ENCODE measurements around the gene RNH1. TPM values are rescaled to one million over a fixed set of nuclear protein-coding genes. Genes with fewer than 3 reads are reported as not detected.

Gene RNH1
- total and polyA plus RNA-seq, 4 experiments from 2014 or later, result 98.4 to 187 (median 134) TPM

GRCh38 chr11:486189-486588 lies 20.9 kb downstream of the RNH1 start:
- Mint-ChIP-seq H3K4me1 (no peaks in the 10 kb centered on the region), H3K36me3 (peaks cover 0 to 2% of the 10 kb centered on the region in 2 donors), H3K4me3 (no peak overlapping the region), H3K27me3 (no peaks in the 10 kb centered on the region), H3K27ac (no peak overlapping the region), H3K9me3 (no peaks in the 10 kb centered on the region)
- no peaks in the 10 kb centered on the region for H3K4me1 ChIP-seq (ENCODE audit: insufficient read depth, low read length)
- no peak overlapping the region for H3K4me3 ChIP-seq (ENCODE audit: low read length in 2 of 2)
- no peaks in the 10 kb centered on the region for H3K9me3 ChIP-seq (ENCODE audit: control insufficient read depth in 1 of 2, low read length in 2 of 2)
- no peaks in the 10 kb centered on the region for H3K36me3 ChIP-seq (ENCODE audit: insufficient read depth, low read length)
- no peaks in the 10 kb centered on the region for H3K27me3 ChIP-seq (ENCODE audit: insufficient read depth, low read length)
- no peak overlapping the region for H3K27ac ChIP-seq (ENCODE audit: low read depth, low read length)
- CTCF ChIA-PET (ENCODE audit: partially characterized antibody), result no interaction called here
- intact Hi-C loops (cut with micrococcal nuclease), result no loop called here
- DNase-seq, result no peak
- POLR2A ChIA-PET (ENCODE audit: partially characterized antibody), result no interaction called here

GRCh38 chr11:484616-485015 lies 22.4 kb downstream of the RNH1 start:
- ChIA-PET CTCF (ENCODE audit: partially characterized antibody) (no interaction called here), POLR2A (ENCODE audit: partially characterized antibody) (no interaction called here)
- Mint-ChIP-seq H3K27me3 (no peaks in the 10 kb centered on the region), H3K4me3 (no peak overlapping the region), H3K27ac (no peak overlapping the region), H3K4me1 (no peaks in the 10 kb centered on the region), H3K9me3 (no peaks in the 10 kb centered on the region), H3K36me3 (no peaks in the 10 kb centered on the region)
- Histone ChIP-seq H3K4me3 (ENCODE audit: low read length in 2 of 2) (no peak overlapping the region), H3K36me3 (ENCODE audit: insufficient read depth, low read length) (no peaks in the 10 kb centered on the region), H3K9me3 (ENCODE audit: control insufficient read depth in 1 of 2, low read length in 2 of 2) (no peaks in the 10 kb centered on the region), H3K27me3 (ENCODE audit: insufficient read depth, low read length) (no peaks in the 10 kb centered on the region), H3K4me1 (ENCODE audit: insufficient read depth, low read length) (no peaks in the 10 kb centered on the region), H3K27ac (ENCODE audit: low read depth, low read length) (no peak overlapping the region)
- no peak for DNase-seq
- intact Hi-C loops (cut with micrococcal nuclease), result no loop called here

- Mint-ChIP-seq H3K4me1 (no peaks in the 10 kb centered on the region), H3K36me3 (no peaks in the 10 kb centered on the region), H3K4me3 (no peak overlapping the region), H3K9me3 (no peaks in the 10 kb centered on the region), H3K27ac (no peak overlapping the region), H3K27me3 (no peaks in the 10 kb centered on the region)
- no peak overlapping the region for H3K4me3 ChIP-seq (ENCODE audit: low read length in 2 of 2)
- no peaks in the 10 kb centered on the region for H3K27me3 ChIP-seq (ENCODE audit: insufficient read depth, low read length)
- no peaks in the 10 kb centered on the region for H3K36me3 ChIP-seq (ENCODE audit: insufficient read depth, low read length)
- no peak for DNase-seq
- H3K4me1 ChIP-seq (ENCODE audit: insufficient read depth, low read length), result no peaks in the 10 kb centered on the region
- ChIA-PET CTCF (ENCODE audit: partially characterized antibody) (interaction anchor here (1.6 kb wide), 1 partner anchor 29 kb away, joined by 3 read pairs; no protein-coding TSS in a partner anchor), POLR2A (ENCODE audit: partially characterized antibody) (no interaction called here)
- no peak overlapping the region for H3K27ac ChIP-seq (ENCODE audit: low read depth, low read length)
- intact Hi-C loops (cut with micrococcal nuclease), result no loop called here
- no peaks in the 10 kb centered on the region for H3K9me3 ChIP-seq (ENCODE audit: control insufficient read depth in 1 of 2, low read length in 2 of 2)
Measured at GRCh38 chr11:479311-479710, 27.7 kb downstream of the RNH1 start.

- no peak overlapping the region for H3K27ac ChIP-seq (ENCODE audit: low read depth, low read length)
- H3K36me3 ChIP-seq (ENCODE audit: insufficient read depth, low read length), result no peaks in the 10 kb centered on the region
- Mint-ChIP-seq H3K9me3 (no peaks in the 10 kb centered on the region), H3K27me3 (no peaks in the 10 kb centered on the region), H3K4me3 (no peak overlapping the region), H3K4me1 (no peaks in the 10 kb centered on the region), H3K36me3 (no peaks in the 10 kb centered on the region), H3K27ac (no peak overlapping the region)
- H3K9me3 ChIP-seq (ENCODE audit: control insufficient read depth in 1 of 2, low read length in 2 of 2), result no peaks in the 10 kb centered on the region
- H3K4me1 ChIP-seq (ENCODE audit: insufficient read depth, low read length), result no peaks in the 10 kb centered on the region
- H3K27me3 ChIP-seq (ENCODE audit: insufficient read depth, low read length), result no peaks in the 10 kb centered on the region
- intact Hi-C loops (cut with micrococcal nuclease), result no loop called here
- DNase-seq, result no peak
- ChIA-PET POLR2A (ENCODE audit: partially characterized antibody) (no interaction called here), CTCF (ENCODE audit: partially characterized antibody) (no interaction called here)
- no peak overlapping the region for H3K4me3 ChIP-seq (ENCODE audit: low read length in 2 of 2)
Measured at GRCh38 chr11:477052-477715, 29.9 kb downstream of the RNH1 start.

GRCh38 chr11:476416-476815 lies 30.6 kb downstream of the RNH1 start:
- H3K27ac Mint-ChIP-seq, result no peak overlapping the region
- POLR2A ChIA-PET (ENCODE audit: partially characterized antibody), result no interaction called here

GRCh38 chr11:475941-476340 lies 31.1 kb downstream of the RNH1 start:
- Histone ChIP-seq H3K4me1 (ENCODE audit: insufficient read depth, low read length) (no peaks in the 10 kb centered on the region), H3K27ac (ENCODE audit: low read depth, low read length) (no peak overlapping the region), H3K27me3 (ENCODE audit: insufficient read depth, low read length) (no peaks in the 10 kb centered on the region), H3K9me3 (ENCODE audit: control insufficient read depth in 1 of 2, low read length in 2 of 2) (no peaks in the 10 kb centered on the region), H3K36me3 (ENCODE audit: insufficient read depth, low read length) (no peaks in the 10 kb centered on the region), H3K4me3 (ENCODE audit: low read length in 2 of 2) (no peak overlapping the region)
- Mint-ChIP-seq H3K27me3 (no peaks in the 10 kb centered on the region), H3K4me1 (no peaks in the 10 kb centered on the region), H3K9me3 (no peaks in the 10 kb centered on the region), H3K4me3 (no peak overlapping the region), H3K36me3 (no peaks in the 10 kb centered on the region), H3K27ac (no peak overlapping the region)
- ChIA-PET POLR2A (ENCODE audit: partially characterized antibody) (no interaction called here), CTCF (ENCODE audit: partially characterized antibody) (no interaction called here)
- no peak for DNase-seq
- intact Hi-C loops (cut with micrococcal nuclease), result no loop called here

More at GRCh38 chr11:476416-476815, 30.6 kb downstream of the RNH1 start:
- H3K27ac ChIP-seq (ENCODE audit: low read depth, low read length), result no peak overlapping the region
- no peaks in the 10 kb centered on the region for H3K4me1 Mint-ChIP-seq
- H3K27me3 ChIP-seq (ENCODE audit: insufficient read depth, low read length), result no peaks in the 10 kb centered on the region
- CTCF ChIA-PET (ENCODE audit: partially characterized antibody), result no interaction called here
- no peaks in the 10 kb centered on the region for H3K36me3 Mint-ChIP-seq
- H3K4me3 ChIP-seq (ENCODE audit: low read length in 2 of 2), result no peak overlapping the region
- no peaks in the 10 kb centered on the region for H3K9me3 Mint-ChIP-seq
- no peaks in the 10 kb centered on the region for H3K4me1 ChIP-seq (ENCODE audit: insufficient read depth, low read length)
- intact Hi-C loops (cut with micrococcal nuclease), result no loop called here
- no peaks in the 10 kb centered on the region for H3K36me3 ChIP-seq (ENCODE audit: insufficient read depth, low read length)
- no peaks in the 10 kb centered on the region for H3K27me3 Mint-ChIP-seq
- H3K4me3 Mint-ChIP-seq, result no peak overlapping the region
- no peak for DNase-seq
- no peaks in the 10 kb centered on the region for H3K9me3 ChIP-seq (ENCODE audit: control insufficient read depth in 1 of 2, low read length in 2 of 2)

GRCh38 chr11:474914-475506 lies 32.0 kb downstream of the RNH1 start:
- intact Hi-C loops (cut with micrococcal nuclease), result no loop called here
- H3K36me3 Mint-ChIP-seq, result no peaks in the 10 kb centered on the region
- no peak overlapping the region for H3K4me3 Mint-ChIP-seq
- peaks cover 0 to 2% (median 0%) of the 10 kb centered on the region in 4 donors for H3K4me1 Mint-ChIP-seq
- Histone ChIP-seq H3K36me3 (ENCODE audit: insufficient read depth, low read length) (no peaks in the 10 kb centered on the region), H3K27me3 (ENCODE audit: insufficient read depth, low read length) (no peaks in the 10 kb centered on the region), H3K4me3 (ENCODE audit: low read length in 2 of 2) (no peak overlapping the region), H3K9me3 (ENCODE audit: control insufficient read depth in 1 of 2, low read length in 2 of 2) (no peaks in the 10 kb centered on the region), H3K27ac (ENCODE audit: low read depth, low read length) (no peak overlapping the region), H3K4me1 (ENCODE audit: insufficient read depth, low read length) (no peaks in the 10 kb centered on the region)
- ChIA-PET POLR2A (ENCODE audit: partially characterized antibody) (no interaction called here), CTCF (ENCODE audit: partially characterized antibody) (no interaction called here)
- no peak overlapping the region for H3K27ac Mint-ChIP-seq
- no peaks in the 10 kb centered on the region for H3K9me3 Mint-ChIP-seq
- no peak for DNase-seq
- no peaks in the 10 kb centered on the region for H3K27me3 Mint-ChIP-seq
